Adrenal gland (tissue), 5 donors: ENCODE data around the gene IL34.

Experiments
- POLR2A ChIP-seq, 2 donors: fragments of 450-650 bp; IDR thresholded peaks; one replicate each; pipeline ENCODE4 v1.6.1; 2017; ENCODE audit warnings: antibody characterized with exemption in 2 of 2, mild to moderate bottlenecking in 2 of 2, moderate library complexity in 1 of 2
- TF ChIP-seq, protein P1 (sequence below), 6 experiments: fragments of 450-650 bp in 4 of 6; fragments of 200-600 bp in 2 of 6; sonication (generic) in 1 of 6; IDR thresholded peaks; 1 replicate in 5 of 6; 2 replicates in 1 of 6; pipeline versions ENCODE4 v1.5.1 to v1.8.0; 2016 to 2021; ENCODE audit warnings: antibody characterized with exemption in 6 of 6, mild to moderate bottlenecking in 2 of 6, moderate library complexity in 1 of 6
- donor health status: DM: no; HTN: no; CAD: no.

DNA sequence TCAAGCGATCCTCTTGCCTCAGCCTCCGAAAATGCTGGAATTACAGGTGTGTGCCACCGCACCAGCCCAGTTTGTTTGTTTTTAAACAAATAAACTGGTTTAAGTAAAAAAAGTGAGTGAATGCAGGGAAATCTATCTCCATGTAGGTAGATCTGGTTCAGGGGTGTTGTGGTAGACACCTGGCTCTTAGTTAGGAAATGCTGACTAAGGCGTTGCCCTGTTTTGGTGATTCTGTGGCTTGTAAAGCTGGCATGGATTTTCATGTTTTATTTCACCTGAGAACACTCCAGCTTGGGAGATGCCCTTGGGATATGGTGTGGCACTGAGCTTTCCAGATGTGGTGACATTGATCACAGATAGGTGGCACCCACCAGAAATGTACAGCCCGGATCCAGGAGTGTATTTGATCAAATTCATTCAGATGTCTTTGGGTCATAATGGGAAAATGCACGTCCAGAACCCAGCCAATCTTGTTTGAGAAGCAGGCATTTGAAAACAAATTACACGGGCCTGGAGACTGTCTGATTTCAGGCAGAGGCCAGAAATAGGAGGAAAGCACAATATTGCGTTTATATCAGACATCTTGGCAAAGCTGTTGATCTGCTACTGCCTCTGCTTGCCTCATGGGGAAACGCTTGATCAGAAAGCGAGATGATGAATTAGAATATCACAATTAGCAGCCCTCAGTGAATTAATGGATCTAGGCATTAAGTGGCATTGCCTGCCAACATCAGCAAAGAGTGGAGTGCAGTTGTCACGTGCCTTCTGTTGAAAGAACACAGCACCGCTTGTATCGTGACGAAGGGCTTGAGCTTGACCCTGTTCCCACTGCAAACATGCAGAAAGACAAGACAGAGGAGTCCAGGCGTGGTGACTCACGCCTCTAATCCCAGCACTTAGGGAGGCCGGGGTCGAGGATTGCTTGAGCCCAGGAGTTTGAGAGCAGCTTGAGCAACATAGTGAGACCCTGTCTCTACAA is 7.3 kb upstream of the IL34 start:
- TF ChIP-seq, protein P1, sequence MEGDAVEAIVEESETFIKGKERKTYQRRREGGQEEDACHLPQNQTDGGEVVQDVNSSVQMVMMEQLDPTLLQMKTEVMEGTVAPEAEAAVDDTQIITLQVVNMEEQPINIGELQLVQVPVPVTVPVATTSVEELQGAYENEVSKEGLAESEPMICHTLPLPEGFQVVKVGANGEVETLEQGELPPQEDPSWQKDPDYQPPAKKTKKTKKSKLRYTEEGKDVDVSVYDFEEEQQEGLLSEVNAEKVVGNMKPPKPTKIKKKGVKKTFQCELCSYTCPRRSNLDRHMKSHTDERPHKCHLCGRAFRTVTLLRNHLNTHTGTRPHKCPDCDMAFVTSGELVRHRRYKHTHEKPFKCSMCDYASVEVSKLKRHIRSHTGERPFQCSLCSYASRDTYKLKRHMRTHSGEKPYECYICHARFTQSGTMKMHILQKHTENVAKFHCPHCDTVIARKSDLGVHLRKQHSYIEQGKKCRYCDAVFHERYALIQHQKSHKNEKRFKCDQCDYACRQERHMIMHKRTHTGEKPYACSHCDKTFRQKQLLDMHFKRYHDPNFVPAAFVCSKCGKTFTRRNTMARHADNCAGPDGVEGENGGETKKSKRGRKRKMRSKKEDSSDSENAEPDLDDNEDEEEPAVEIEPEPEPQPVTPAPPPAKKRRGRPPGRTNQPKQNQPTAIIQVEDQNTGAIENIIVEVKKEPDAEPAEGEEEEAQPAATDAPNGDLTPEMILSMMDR (IDR thresholded peaks at IDR 0.05), result no peak
- no peak for TF ChIP-seq POLR2A (IDR thresholded peaks at IDR 0.05)
